ENCODE results near the gene INTS15. TPM values are rescaled to one million over a fixed set of nuclear protein-coding genes. Genes with fewer than 3 reads are reported as not detected.

The INTS15 gene
- total and polyA plus RNA-seq, 10 of the 15 experiments (the other 5 are each of a cell fraction or from before 2014, with no cell fraction given): 0.89 to 28.2 (median 16.8) TPM

DNA sequence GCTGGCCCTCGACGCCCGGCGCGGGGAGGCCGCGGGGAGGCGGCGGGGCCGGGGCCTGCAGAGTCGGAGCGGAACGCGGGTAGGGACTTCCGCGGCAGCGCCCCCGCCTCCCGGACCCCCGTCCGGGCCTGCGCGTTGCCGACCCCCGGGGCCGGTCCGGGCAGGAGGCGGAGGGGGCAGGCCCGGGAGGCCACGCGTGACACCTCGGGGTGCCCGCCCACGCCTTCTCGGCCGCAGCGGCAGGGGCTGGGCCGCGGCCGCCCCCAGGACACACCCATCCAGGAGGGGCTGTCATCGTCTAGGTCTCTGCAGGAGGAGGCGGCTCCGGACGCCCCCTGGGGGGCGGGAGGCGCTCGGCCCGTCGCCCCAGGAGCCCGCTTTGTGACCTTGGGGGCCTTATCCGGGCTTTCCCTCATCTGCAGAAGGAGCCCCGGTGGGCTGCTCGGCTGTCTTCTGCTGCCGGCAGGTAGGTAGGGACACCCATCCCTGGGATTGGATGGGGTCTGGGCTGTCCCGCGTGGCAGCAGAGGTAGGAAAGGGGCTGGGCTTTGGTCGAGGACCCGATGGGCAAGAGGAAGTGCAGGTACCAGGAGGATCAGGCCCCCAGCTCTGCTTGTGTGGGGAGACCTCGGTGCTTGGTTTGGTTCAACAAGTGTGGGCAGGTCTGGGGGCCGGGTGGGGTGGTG lies 47.9 kb downstream of the INTS15 start (continued):
- TF ChIP-seq, protein P1, sequence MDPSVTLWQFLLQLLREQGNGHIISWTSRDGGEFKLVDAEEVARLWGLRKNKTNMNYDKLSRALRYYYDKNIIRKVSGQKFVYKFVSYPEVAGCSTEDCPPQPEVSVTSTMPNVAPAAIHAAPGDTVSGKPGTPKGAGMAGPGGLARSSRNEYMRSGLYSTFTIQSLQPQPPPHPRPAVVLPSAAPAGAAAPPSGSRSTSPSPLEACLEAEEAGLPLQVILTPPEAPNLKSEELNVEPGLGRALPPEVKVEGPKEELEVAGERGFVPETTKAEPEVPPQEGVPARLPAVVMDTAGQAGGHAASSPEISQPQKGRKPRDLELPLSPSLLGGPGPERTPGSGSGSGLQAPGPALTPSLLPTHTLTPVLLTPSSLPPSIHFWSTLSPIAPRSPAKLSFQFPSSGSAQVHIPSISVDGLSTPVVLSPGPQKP (IDR thresholded peaks at IDR 0.05; ENCODE audit: low read depth, low read length): no peak; the same call in 1 of the 2 replicates
- TF ChIP-seq IKZF1 (conservative IDR thresholded peaks at IDR 0.05) (no peak), ATF3 (IDR thresholded peaks at IDR 0.05; ENCODE audit: borderline replicate concordance, extremely low read depth, low read depth, low read length) (no peak), MTA3 (IDR thresholded peaks at IDR 0.05; ENCODE audit: borderline replicate concordance, low read length) (no peak), MEF2B (IDR thresholded peaks at IDR 0.05; ENCODE audit: partially characterized antibody, poor library complexity, severe bottlenecking) (no peak), BCL11A (IDR thresholded peaks at IDR 0.05; ENCODE audit: low read depth, low read length) (no peak), TAF1 (IDR thresholded peaks at IDR 0.05; ENCODE audit: borderline replicate concordance, low read depth, low read length) (no peak), SUPT20H (IDR thresholded peaks at IDR 0.05; ENCODE audit: borderline replicate concordance, control insufficient read depth, low read depth, low read length) (no peak), HDAC6 (IDR thresholded peaks at IDR 0.05; ENCODE audit: unreplicated experiment) (no peak), TARDBP (IDR thresholded peaks at IDR 0.05; ENCODE audit: borderline replicate concordance) (no peak), NR2F1 (conservative IDR thresholded peaks at IDR 0.05) (peak; percentile 77), FOXK2 (IDR thresholded peaks at IDR 0.05) (no peak), RUNX3 (IDR thresholded peaks at IDR 0.05; ENCODE audit: low read length) (peak; percentile 26; the same call in 1 of the 2 replicates), SRF (IDR thresholded peaks at IDR 0.05; ENCODE audit: low read depth in 2 of 2, low read length in 2 of 2) (no peak), NR2C2 (IDR thresholded peaks at IDR 0.05; ENCODE audit: borderline replicate concordance, control insufficient read depth, insufficient read length, low read depth) (no peak), BACH1 (IDR thresholded peaks at IDR 0.05; ENCODE audit: borderline replicate concordance) (peak; percentile 61)
- TF ChIP-seq, protein P2, sequence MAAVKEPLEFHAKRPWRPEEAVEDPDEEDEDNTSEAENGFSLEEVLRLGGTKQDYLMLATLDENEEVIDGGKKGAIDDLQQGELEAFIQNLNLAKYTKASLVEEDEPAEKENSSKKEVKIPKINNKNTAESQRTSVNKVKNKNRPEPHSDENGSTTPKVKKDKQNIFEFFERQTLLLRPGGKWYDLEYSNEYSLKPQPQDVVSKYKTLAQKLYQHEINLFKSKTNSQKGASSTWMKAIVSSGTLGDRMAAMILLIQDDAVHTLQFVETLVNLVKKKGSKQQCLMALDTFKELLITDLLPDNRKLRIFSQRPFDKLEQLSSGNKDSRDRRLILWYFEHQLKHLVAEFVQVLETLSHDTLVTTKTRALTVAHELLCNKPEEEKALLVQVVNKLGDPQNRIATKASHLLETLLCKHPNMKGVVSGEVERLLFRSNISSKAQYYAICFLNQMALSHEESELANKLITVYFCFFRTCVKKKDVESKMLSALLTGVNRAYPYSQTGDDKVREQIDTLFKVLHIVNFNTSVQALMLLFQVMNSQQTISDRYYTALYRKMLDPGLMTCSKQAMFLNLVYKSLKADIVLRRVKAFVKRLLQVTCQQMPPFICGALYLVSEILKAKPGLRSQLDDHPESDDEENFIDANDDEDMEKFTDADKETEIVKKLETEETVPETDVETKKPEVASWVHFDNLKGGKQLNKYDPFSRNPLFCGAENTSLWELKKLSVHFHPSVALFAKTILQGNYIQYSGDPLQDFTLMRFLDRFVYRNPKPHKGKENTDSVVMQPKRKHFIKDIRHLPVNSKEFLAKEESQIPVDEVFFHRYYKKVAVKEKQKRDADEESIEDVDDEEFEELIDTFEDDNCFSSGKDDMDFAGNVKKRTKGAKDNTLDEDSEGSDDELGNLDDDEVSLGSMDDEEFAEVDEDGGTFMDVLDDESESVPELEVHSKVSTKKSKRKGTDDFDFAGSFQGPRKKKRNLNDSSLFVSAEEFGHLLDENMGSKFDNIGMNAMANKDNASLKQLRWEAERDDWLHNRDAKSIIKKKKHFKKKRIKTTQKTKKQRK (IDR thresholded peaks at IDR 0.05; ENCODE audit: low read depth, low read length): no peak
- TF ChIP-seq, protein P3, sequence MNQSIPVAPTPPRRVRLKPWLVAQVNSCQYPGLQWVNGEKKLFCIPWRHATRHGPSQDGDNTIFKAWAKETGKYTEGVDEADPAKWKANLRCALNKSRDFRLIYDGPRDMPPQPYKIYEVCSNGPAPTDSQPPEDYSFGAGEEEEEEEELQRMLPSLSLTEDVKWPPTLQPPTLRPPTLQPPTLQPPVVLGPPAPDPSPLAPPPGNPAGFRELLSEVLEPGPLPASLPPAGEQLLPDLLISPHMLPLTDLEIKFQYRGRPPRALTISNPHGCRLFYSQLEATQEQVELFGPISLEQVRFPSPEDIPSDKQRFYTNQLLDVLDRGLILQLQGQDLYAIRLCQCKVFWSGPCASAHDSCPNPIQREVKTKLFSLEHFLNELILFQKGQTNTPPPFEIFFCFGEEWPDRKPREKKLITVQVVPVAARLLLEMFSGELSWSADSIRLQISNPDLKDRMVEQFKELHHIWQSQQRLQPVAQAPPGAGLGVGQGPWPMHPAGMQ (IDR thresholded peaks at IDR 0.05; ENCODE audit: borderline replicate concordance): no peak
- TF ChIP-seq, protein P4, sequence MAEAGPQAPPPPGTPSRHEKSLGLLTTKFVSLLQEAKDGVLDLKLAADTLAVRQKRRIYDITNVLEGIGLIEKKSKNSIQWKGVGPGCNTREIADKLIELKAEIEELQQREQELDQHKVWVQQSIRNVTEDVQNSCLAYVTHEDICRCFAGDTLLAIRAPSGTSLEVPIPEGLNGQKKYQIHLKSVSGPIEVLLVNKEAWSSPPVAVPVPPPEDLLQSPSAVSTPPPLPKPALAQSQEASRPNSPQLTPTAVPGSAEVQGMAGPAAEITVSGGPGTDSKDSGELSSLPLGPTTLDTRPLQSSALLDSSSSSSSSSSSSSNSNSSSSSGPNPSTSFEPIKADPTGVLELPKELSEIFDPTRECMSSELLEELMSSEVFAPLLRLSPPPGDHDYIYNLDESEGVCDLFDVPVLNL (IDR thresholded peaks at IDR 0.05; ENCODE audit: low read depth, low read length): no peak
- TF ChIP-seq, protein P5, sequence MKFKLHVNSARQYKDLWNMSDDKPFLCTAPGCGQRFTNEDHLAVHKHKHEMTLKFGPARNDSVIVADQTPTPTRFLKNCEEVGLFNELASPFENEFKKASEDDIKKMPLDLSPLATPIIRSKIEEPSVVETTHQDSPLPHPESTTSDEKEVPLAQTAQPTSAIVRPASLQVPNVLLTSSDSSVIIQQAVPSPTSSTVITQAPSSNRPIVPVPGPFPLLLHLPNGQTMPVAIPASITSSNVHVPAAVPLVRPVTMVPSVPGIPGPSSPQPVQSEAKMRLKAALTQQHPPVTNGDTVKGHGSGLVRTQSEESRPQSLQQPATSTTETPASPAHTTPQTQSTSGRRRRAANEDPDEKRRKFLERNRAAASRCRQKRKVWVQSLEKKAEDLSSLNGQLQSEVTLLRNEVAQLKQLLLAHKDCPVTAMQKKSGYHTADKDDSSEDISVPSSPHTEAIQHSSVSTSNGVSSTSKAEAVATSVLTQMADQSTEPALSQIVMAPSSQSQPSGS (IDR thresholded peaks at IDR 0.05; ENCODE audit: low read length): no peak
